Muscle layer of colon (tissue), 2 donors: ENCODE measurements around the gene ACOT11.
"Not testable (repeated sequence)": the region's sequence is repeated elsewhere in the genome, so short reads cannot be mapped to it uniquely, and the experiment has no call there.

Experiments
- H3K27ac ChIP-seq: one replicate; pipeline ENCODE4 v1.7.0; 2013; ENCODE audit warnings: low read depth, mild to moderate bottlenecking, low read length, moderate library complexity
- H3K27me3 ChIP-seq, 2 donors: one replicate each; pipeline ENCODE4 v1.7.0; 2013; ENCODE audit warnings: low read length in 2 of 2, mild to moderate bottlenecking in 2 of 2; ENCODE audit not compliant: insufficient read depth in 2 of 2, control insufficient read depth in 1 of 2
- H3K36me3 ChIP-seq: one replicate; pipeline ENCODE4 v1.7.0; 2013; ENCODE audit warnings: mild to moderate bottlenecking, low read length; ENCODE audit not compliant: insufficient read depth
- H3K4me1 ChIP-seq: one replicate; pipeline ENCODE4 v1.7.0; 2013; ENCODE audit warnings: mild to moderate bottlenecking, low read length; ENCODE audit not compliant: insufficient read depth
- H3K4me3 ChIP-seq, 2 donors: one replicate each; pipeline ENCODE4 v1.7.0; 2013; ENCODE audit warnings: low read length in 2 of 2, low read depth in 1 of 2, mild to moderate bottlenecking in 1 of 2, moderate library complexity in 1 of 2
- H3K9ac ChIP-seq: one replicate; pipeline ENCODE4 v1.7.0; 2013; ENCODE audit warnings: low read length
- H3K9me3 ChIP-seq: one replicate; pipeline ENCODE4 v1.7.0; 2013; ENCODE audit warnings: mild to moderate bottlenecking, low read length
- donor health status: abdominal sarcoma.
- donor health status: Adenocarcinoma of cecum.

Gene ACOT11

GRCh38 chr1:54623216-54624007, 75.4 kb downstream of the ACOT11 start, which contains the start of gene FAM151A:
FAM151A (minus strand) TSS chr1:54623525; CDS start chr1:54623395, 130 bp downstream.
- Histone ChIP-seq H3K27ac (no peak within 1 kb of the TSS), H3K9me3 (no peaks in the 10 kb centered on the region), H3K9ac (no peak within 1 kb of the TSS), H3K4me1 (no peaks in the 10 kb centered on the region), H3K36me3 (no peaks in the 10 kb centered on the region), H3K4me3 (no peak within 1 kb of the TSS), H3K27me3 (no peaks in the 10 kb centered on the region)

DNA sequence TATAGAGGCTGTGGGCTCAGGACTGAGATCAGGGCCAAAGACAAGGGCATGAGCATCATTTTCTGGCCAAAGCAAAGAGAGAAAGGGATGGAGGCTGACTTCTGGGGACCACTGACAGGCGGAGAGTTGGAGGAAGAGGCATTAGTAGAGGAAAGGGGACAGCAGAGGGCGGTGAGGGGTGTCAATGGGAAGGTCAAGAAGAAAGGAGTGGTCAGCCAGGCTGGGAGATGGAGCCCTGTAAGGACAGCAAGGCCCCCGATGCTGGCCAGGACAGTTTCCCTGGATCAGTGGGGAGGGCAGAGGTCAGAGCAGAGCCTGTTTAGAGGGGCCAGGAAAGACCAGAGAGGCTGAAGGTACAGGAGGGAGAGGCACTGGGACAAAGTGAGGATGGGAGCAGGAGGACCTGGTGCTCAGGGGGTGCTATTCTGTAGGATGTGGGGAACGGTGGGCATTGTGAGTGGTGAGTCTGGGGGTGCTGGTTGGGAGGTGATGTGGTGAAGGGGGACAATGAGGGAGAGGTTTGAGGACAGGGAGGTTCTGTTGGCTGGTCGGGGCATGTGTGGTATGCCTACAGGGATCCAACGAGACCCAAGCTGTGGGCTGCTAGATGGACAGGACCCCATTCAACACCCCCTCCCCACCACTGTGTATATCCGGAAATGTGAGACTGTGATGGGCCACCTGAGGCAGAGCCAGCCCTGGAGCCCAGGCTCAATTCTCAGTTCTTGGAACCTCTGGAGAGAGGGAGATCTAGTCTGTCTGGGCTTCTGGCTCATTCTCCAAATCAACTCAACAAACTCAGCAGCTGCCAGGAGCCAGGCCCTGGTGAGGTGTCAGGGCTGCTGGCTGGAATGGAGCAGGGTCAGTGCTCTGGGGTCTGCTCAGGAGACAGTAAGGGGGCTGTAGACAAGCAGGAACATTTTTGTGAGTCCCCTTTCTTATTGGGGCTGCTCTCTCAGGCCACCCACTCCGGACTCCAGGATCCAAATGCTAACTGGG, 76.7 kb downstream of the ACOT11 start:
- Histone ChIP-seq H3K27me3 (no peaks in the 10 kb centered on the region), H3K9me3 (no peaks in the 10 kb centered on the region), H3K27ac (no peak overlapping the region), H3K4me1 (no peaks in the 10 kb centered on the region), H3K4me3 (no peak overlapping the region), H3K9ac (no peak overlapping the region), H3K36me3 (no peaks in the 10 kb centered on the region)

DNA sequence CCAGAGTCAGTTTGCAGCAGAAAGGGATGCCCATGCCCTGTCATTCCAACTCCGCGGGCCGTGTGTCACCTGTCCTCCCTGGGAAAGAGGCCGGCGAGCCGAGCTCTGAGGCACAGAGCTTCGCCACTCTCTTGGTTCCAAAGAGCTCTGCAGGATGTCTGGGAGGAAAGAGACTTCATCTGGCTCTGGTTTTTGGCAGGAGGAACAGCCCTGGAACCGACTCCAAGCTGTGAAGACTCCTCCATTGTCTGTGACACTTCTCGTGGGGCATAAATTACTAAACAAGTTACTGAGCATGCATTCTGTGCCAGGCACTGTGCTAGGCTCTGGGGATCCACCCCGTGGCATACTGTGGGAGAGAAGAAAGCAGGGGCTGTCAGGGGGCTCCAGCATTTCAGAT, 79.2 kb downstream of the ACOT11 start:
- Histone ChIP-seq H3K4me1 (no peaks in the 10 kb centered on the region), H3K27me3 (no peaks in the 10 kb centered on the region), H3K27ac (no peak overlapping the region)

DNA sequence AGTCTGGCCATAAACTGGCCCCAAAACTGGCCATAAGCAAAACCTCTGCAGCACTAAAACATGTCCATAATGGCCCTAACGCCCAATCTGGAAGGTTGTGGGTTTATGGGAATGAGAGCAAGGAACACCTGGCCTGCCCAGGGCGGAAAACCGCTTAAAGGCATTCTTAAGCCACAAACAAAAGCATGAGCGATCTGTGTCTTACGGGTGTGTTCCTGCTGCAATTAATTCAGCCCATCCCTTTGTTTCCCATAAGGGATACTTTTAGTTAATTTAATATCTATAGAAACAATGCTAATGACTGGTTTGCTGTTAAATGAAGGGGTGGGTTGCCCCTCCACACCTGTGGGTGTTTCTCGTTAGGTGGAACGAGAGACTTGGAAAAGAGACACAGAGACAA, 87.8 kb downstream of the ACOT11 start:
- not testable (repeated sequence) for H3K36me3 ChIP-seq, H3K9me3 ChIP-seq, H3K9ac ChIP-seq, H3K4me3 ChIP-seq, H3K27me3 ChIP-seq, H3K27ac ChIP-seq, H3K4me1 ChIP-seq

More for the DNA sequence above, 79.2 kb downstream of the ACOT11 start:
- Histone ChIP-seq H3K36me3 (no peaks in the 10 kb centered on the region), H3K9ac (no peak overlapping the region), H3K9me3 (no peaks in the 10 kb centered on the region), H3K4me3 (no peak overlapping the region)

DNA sequence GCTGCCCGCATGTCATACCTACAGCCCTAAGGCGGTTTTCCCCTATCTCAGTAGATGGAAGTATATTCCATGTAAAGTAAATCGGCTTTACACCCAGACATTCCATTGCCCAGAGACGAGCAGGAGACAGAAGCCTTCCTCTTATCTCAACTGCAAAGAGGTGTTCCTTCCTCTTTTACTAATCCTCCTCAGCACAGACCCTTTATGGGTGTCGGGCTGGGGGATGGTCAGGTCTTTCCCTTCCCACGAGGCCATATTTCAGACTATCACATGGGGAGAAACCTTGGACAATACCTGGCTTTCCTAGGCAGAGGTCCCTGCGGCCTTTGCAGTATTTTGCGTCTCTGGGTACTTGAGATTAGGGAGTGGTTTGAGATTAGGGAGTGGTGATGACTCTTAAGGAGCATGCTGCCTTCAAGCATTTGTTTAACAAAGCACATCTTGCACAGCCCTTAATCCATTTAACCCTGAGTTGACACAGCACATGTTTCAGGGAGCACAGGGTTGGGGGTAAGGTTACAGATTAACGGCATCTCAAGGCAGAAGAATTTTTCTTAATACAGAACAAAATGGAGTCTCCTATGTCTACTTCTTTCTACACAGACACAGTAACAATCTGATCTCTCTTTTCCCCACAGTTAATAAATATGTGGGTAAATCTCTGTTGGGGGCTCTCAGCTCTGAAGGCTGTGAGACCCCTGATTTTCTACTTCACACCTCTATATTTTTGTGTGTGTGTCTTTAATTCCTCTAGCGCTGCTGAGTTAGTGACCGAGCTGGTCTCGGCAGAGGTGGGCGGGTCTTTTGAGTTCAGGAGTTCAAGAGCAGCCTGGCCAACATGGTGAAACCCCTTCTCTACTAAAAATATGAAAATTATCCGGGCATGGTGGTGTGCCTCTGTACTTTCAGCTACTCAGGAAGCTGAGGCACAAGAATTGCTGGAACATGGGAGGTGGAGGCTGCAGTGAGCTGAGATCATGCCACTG, 88.7 kb downstream of the ACOT11 start:
- H3K9me3 ChIP-seq, H3K27me3 ChIP-seq: not testable (repeated sequence)

DNA sequence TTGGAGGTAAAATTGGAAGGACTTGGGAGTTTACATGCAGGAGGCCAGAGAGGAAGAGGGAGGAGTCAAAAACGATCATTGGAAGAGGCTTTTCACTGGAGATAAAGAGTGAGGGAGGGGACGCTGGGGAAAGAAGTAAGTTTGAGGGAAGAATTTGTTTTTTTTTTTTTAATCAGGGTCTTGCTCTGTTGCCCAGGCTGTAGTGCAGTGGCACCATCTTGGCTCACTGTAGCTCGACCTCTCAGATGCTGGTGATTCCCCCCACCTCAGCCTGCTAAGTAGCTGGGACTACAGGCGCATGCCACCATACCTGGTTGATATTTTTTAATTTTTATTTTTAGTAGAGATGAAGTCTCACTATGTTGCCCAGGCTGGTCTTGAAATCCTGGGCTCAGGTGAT, 92.3 kb downstream of the ACOT11 start:
- Histone ChIP-seq H3K4me1 (no peaks in the 10 kb centered on the region), H3K27ac (no peak overlapping the region), H3K9me3 (no peaks in the 10 kb centered on the region), H3K36me3 (no peaks in the 10 kb centered on the region), H3K27me3 (no peaks in the 10 kb centered on the region), H3K9ac (no peak overlapping the region), H3K4me3 (no peak overlapping the region)

More for the DNA sequence above, 88.7 kb downstream of the ACOT11 start:
- not testable (repeated sequence) for H3K27ac ChIP-seq, H3K36me3 ChIP-seq, H3K4me1 ChIP-seq, H3K9ac ChIP-seq, H3K4me3 ChIP-seq

GRCh38 chr1:54640863-54641836, 93.1 kb downstream of the ACOT11 start, which contains the start of gene MROH7:
MROH7 (plus strand) TSS chr1:54641786; CDS start chr1:54652927, 11,141 bp downstream.
- Histone ChIP-seq H3K4me3 (no peak within 1 kb of the TSS), H3K4me1 (peaks cover 6% of the 10 kb centered on the region), H3K36me3 (no peaks in the 10 kb centered on the region), H3K9ac (no peak within 1 kb of the TSS), H3K27me3 (no peaks in the 10 kb centered on the region), H3K9me3 (no peaks in the 10 kb centered on the region), H3K27ac (no peak within 1 kb of the TSS)

DNA sequence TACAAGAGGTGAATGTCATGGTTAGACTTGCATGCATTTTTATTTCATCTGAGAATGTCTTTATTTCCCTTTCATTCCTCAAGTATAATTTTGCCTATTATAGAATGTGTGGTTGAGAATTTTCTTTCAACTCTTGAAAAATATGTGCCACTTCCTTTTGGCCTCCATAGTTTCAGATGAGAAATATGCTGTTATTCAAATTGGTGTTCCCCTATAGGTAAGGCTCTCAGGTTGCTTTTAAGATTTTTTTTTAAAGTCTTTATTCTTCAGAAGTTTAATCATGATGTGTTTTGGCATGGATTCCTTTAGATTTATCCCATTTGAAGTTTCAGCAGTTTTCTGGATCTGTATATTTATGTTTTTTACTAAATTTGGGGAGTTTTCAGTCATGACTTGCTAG, 95.7 kb downstream of the ACOT11 start:
- no peak overlapping the region for H3K27ac ChIP-seq
- no peaks in the 10 kb centered on the region for H3K9me3 ChIP-seq
- no peaks in the 10 kb centered on the region for H3K36me3 ChIP-seq
- no peak overlapping the region for H3K4me3 ChIP-seq
- peaks cover 12% of the 10 kb centered on the region for H3K4me1 ChIP-seq
- no peak overlapping the region for H3K9ac ChIP-seq
- no peaks in the 10 kb centered on the region for H3K27me3 ChIP-seq

GRCh38 chr1:54645806-54646676, 98.0 kb downstream of the ACOT11 start:
- no peaks in the 10 kb centered on the region for H3K27me3 ChIP-seq
- no peak overlapping the region for H3K4me3 ChIP-seq
- no peaks in the 10 kb centered on the region for H3K36me3 ChIP-seq
- no peak overlapping the region for H3K9ac ChIP-seq
- no peak overlapping the region for H3K27ac ChIP-seq
- no peaks in the 10 kb centered on the region for H3K9me3 ChIP-seq
- peaks cover 12% of the 10 kb centered on the region for H3K4me1 ChIP-seq
